SH-SY5Y (cell line): Measurements from ENCODE around the gene STK24.

Source experiments
- GATA2 ChIP-seq: IDR thresholded peaks from 2 replicates; pipeline ENCODE4 v1.6.1; 2011; ENCODE audit warnings: mild to moderate bottlenecking, low read depth, low read length
- GATA3 ChIP-seq: IDR thresholded peaks from 2 replicates; pipeline ENCODE4 v1.6.1; 2011; ENCODE audit warnings: low read depth, mild to moderate bottlenecking, low read length, moderate library complexity

DNA sequence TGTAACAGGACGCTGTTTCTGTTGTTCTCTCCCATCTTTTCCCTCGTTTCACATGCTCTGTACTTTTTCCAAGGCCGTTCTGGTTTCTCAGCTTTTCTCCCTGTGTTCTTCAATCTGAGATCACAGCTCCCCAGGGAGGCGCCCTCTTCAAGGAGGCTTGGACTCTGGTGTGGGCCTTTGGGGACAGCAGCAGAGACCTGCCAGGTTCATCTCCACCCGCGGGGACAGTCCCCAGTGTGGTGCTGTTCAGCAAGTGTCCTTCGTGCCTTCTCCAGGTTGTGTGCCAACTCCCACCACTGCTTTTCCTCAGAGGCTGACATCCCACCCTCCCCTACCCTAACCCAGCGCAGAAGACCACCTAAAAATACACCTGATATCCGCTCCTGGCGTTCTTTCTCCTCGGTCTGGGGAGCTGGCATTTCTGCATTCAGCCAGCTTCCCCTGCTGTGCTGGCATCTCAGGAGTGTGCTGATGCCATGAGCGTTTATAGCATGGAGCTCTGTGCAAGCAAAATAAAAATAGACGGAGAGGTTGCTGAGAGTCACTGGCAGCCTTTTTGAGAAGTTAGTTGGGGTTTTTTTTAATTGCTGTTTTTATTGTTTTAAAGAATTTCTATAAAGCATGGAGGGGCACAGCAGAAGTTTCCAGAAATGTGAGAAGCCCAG lies 149.4 kb downstream of the STK24 start:
- no peak for TF ChIP-seq GATA2
- no peak for TF ChIP-seq GATA3
